Measurements from ENCODE around the gene SCUBE1. TPM values are rescaled to one million over a fixed set of nuclear protein-coding genes. Genes with fewer than 3 reads are reported as not detected.

SCUBE1 gene
- polyA plus RNA-seq, 1 of the 3 experiments (the other 2 are of a cell fraction) = 0.56 TPM

DNA sequence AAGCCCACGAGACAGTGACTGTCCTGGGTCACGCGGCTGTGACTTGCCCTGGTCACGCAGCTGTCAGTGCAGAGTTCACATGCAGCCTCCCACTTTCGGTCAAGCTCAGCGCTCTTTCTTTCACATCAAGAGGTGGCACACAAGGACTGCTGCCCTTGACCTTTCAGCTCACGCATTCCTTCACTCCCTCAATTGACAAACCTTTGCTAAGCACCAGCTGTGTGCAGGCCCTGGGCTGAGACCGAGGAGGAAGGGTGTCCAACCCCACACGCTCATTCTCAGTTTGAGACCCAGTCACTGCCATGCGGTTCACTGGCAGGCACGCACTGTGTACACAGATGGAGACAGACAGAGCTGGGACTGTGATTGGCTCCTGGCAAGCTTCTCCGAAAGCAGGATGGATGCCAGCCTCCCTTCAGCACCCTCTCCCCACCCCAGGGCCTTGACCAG, 70.3 kb downstream of the SCUBE1 start:
- DNase-seq = no peak
- no peak for TF ChIP-seq ELF1 (IDR thresholded peaks at IDR 0.05)
- TF ChIP-seq, protein P1, sequence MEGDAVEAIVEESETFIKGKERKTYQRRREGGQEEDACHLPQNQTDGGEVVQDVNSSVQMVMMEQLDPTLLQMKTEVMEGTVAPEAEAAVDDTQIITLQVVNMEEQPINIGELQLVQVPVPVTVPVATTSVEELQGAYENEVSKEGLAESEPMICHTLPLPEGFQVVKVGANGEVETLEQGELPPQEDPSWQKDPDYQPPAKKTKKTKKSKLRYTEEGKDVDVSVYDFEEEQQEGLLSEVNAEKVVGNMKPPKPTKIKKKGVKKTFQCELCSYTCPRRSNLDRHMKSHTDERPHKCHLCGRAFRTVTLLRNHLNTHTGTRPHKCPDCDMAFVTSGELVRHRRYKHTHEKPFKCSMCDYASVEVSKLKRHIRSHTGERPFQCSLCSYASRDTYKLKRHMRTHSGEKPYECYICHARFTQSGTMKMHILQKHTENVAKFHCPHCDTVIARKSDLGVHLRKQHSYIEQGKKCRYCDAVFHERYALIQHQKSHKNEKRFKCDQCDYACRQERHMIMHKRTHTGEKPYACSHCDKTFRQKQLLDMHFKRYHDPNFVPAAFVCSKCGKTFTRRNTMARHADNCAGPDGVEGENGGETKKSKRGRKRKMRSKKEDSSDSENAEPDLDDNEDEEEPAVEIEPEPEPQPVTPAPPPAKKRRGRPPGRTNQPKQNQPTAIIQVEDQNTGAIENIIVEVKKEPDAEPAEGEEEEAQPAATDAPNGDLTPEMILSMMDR (IDR thresholded peaks at IDR 0.05) = no peak
- no peak for TF ChIP-seq RFX5 (IDR thresholded peaks at IDR 0.05; ENCODE audit: low read length)
- TF ChIP-seq, protein P2, sequence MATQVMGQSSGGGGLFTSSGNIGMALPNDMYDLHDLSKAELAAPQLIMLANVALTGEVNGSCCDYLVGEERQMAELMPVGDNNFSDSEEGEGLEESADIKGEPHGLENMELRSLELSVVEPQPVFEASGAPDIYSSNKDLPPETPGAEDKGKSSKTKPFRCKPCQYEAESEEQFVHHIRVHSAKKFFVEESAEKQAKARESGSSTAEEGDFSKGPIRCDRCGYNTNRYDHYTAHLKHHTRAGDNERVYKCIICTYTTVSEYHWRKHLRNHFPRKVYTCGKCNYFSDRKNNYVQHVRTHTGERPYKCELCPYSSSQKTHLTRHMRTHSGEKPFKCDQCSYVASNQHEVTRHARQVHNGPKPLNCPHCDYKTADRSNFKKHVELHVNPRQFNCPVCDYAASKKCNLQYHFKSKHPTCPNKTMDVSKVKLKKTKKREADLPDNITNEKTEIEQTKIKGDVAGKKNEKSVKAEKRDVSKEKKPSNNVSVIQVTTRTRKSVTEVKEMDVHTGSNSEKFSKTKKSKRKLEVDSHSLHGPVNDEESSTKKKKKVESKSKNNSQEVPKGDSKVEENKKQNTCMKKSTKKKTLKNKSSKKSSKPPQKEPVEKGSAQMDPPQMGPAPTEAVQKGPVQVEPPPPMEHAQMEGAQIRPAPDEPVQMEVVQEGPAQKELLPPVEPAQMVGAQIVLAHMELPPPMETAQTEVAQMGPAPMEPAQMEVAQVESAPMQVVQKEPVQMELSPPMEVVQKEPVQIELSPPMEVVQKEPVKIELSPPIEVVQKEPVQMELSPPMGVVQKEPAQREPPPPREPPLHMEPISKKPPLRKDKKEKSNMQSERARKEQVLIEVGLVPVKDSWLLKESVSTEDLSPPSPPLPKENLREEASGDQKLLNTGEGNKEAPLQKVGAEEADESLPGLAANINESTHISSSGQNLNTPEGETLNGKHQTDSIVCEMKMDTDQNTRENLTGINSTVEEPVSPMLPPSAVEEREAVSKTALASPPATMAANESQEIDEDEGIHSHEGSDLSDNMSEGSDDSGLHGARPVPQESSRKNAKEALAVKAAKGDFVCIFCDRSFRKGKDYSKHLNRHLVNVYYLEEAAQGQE (IDR thresholded peaks at IDR 0.05; ENCODE audit: low read depth, low read length) = no peak
- no peak for TF ChIP-seq RXRA (IDR thresholded peaks at IDR 0.05; ENCODE audit: borderline replicate concordance, low read depth)
- TF ChIP-seq, protein P3, sequence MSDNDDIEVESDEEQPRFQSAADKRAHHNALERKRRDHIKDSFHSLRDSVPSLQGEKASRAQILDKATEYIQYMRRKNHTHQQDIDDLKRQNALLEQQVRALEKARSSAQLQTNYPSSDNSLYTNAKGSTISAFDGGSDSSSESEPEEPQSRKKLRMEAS (IDR thresholded peaks at IDR 0.05; ENCODE audit: low read depth) = no peak
- TF ChIP-seq, protein P4, sequence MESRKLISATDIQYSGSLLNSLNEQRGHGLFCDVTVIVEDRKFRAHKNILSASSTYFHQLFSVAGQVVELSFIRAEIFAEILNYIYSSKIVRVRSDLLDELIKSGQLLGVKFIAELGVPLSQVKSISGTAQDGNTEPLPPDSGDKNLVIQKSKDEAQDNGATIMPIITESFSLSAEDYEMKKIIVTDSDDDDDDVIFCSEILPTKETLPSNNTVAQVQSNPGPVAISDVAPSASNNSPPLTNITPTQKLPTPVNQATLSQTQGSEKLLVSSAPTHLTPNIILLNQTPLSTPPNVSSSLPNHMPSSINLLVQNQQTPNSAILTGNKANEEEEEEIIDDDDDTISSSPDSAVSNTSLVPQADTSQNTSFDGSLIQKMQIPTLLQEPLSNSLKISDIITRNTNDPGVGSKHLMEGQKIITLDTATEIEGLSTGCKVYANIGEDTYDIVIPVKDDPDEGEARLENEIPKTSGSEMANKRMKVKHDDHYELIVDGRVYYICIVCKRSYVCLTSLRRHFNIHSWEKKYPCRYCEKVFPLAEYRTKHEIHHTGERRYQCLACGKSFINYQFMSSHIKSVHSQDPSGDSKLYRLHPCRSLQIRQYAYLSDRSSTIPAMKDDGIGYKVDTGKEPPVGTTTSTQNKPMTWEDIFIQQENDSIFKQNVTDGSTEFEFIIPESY (IDR thresholded peaks at IDR 0.05; ENCODE audit: borderline replicate concordance, low read depth) = no peak
- TF ChIP-seq, protein P5, sequence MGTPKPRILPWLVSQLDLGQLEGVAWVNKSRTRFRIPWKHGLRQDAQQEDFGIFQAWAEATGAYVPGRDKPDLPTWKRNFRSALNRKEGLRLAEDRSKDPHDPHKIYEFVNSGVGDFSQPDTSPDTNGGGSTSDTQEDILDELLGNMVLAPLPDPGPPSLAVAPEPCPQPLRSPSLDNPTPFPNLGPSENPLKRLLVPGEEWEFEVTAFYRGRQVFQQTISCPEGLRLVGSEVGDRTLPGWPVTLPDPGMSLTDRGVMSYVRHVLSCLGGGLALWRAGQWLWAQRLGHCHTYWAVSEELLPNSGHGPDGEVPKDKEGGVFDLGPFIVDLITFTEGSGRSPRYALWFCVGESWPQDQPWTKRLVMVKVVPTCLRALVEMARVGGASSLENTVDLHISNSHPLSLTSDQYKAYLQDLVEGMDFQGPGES (IDR thresholded peaks at IDR 0.05; ENCODE audit: low read depth, low read length) = no peak
- no peak for TF ChIP-seq EZH2phosphoT487 (IDR thresholded peaks at IDR 0.05; ENCODE audit: borderline replicate concordance, low read depth)
- no peak for TF ChIP-seq GATA2 (CRISPR knock-in tag; IDR thresholded peaks at IDR 0.05)
- no peak for TF ChIP-seq YY1 (IDR thresholded peaks at IDR 0.05; ENCODE audit: low read depth)
- no peak for TF ChIP-seq RAD21 (IDR thresholded peaks at IDR 0.05; ENCODE audit: low read length)
- TF ChIP-seq NRF1 (IDR thresholded peaks at IDR 0.05; ENCODE audit: low read depth, low read length) = no peak
- TF ChIP-seq FOXM1 (IDR thresholded peaks at IDR 0.05; ENCODE audit: low read depth) = no peak
- TF ChIP-seq, protein P6, sequence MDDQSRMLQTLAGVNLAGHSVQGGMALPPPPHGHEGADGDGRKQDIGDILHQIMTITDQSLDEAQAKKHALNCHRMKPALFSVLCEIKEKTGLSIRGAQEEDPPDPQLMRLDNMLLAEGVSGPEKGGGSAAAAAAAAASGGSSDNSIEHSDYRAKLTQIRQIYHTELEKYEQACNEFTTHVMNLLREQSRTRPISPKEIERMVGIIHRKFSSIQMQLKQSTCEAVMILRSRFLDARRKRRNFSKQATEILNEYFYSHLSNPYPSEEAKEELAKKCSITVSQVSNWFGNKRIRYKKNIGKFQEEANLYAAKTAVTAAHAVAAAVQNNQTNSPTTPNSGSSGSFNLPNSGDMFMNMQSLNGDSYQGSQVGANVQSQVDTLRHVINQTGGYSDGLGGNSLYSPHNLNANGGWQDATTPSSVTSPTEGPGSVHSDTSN (IDR thresholded peaks at IDR 0.05) = no peak
- TF ChIP-seq, protein P7, sequence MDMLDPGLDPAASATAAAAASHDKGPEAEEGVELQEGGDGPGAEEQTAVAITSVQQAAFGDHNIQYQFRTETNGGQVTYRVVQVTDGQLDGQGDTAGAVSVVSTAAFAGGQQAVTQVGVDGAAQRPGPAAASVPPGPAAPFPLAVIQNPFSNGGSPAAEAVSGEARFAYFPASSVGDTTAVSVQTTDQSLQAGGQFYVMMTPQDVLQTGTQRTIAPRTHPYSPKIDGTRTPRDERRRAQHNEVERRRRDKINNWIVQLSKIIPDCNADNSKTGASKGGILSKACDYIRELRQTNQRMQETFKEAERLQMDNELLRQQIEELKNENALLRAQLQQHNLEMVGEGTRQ (IDR thresholded peaks at IDR 0.05; ENCODE audit: borderline replicate concordance, low read depth, low read length) = no peak
- TF ChIP-seq CHD2 (IDR thresholded peaks at IDR 0.05; ENCODE audit: low read length, partially characterized antibody) = no peak
- TF ChIP-seq FOSL2 (IDR thresholded peaks at IDR 0.05; ENCODE audit: borderline replicate concordance, low read depth) = no peak
- H3K4me1 ChIP-seq (ENCODE audit: control insufficient read depth in 1 of 2, insufficient read depth in 2 of 2, low read depth in 1 of 2, low read length in 1 of 2) = peaks cover 0 to 42% of the 10 kb centered on the region in 2 experiments; a peak in 1 of 4 replicates
- no peaks in the 10 kb centered on the region for H3F3A ChIP-seq (replicated peaks; ENCODE audit: insufficient read depth)
- H3K9me2 ChIP-seq = no peaks in the 10 kb centered on the region
- WGBS (ENCODE audit: low lambda C conversion rate) = 79% methylated on average over 11 of the region's 12 CpGs
- ChIA-PET POLR2A (interaction anchor here (0.9 to 1.1 kb wide), 2 partner anchors 9 to 12 kb away, joined by 3 read pairs; no protein-coding TSS in a partner anchor), CTCF (interaction anchor here (0.7 to 11.1 kb wide), 14 partner anchors 10 to 114 kb away, joined by 3 to 207 read pairs (median 8); partner anchors contain the start of gene SCUBE1)
- H3K36me3 ChIP-seq (replicated peaks in 1 of 2; ENCODE audit: control insufficient read depth in 1 of 2, insufficient read depth in 2 of 2, low read length in 1 of 2) = no peaks in the 10 kb centered on the region
- H3K9ac ChIP-seq = no peak overlapping the region
- H3K79me2 ChIP-seq (ENCODE audit: insufficient read depth) = no peaks in the 10 kb centered on the region
- no peak overlapping the region for H3K4me2 ChIP-seq
- no peak overlapping the region for H3K4me3 ChIP-seq (ENCODE audit: low read depth in 2 of 2, low read length in 1 of 2)
- no peak overlapping the region for H2AFZ ChIP-seq (ENCODE audit: low read depth)
- H3K9me3 ChIP-seq = no peaks in the 10 kb centered on the region
- H4K20me1 ChIP-seq (ENCODE audit: insufficient read depth) = no peaks in the 10 kb centered on the region
- no peak overlapping the region for H3K27ac ChIP-seq (ENCODE audit: low read depth in 2 of 2, low read length in 1 of 2)
- no peaks in the 10 kb centered on the region for H3K27me3 ChIP-seq (ENCODE audit: insufficient read depth)

Measured in SK-N-SH (cell line).